Stimulated activated CD4-positive, alpha-beta T cell treated with anti-CD3 and anti-CD28 coated beads, Interleukin-12 subunit alpha, Interleukin-12 subunit beta, amount 100 ng/mL, for 24 hours (primary cell): ENCODE results near the gene TMED1.

Experiments used
- DNase-seq, 2 experiments: peaks; one replicate each; pipeline ENCODE4 v3.0.0-alpha.2; 2020; ENCODE audit warnings: low read depth in 2 of 2

Gene TMED1

DNA sequence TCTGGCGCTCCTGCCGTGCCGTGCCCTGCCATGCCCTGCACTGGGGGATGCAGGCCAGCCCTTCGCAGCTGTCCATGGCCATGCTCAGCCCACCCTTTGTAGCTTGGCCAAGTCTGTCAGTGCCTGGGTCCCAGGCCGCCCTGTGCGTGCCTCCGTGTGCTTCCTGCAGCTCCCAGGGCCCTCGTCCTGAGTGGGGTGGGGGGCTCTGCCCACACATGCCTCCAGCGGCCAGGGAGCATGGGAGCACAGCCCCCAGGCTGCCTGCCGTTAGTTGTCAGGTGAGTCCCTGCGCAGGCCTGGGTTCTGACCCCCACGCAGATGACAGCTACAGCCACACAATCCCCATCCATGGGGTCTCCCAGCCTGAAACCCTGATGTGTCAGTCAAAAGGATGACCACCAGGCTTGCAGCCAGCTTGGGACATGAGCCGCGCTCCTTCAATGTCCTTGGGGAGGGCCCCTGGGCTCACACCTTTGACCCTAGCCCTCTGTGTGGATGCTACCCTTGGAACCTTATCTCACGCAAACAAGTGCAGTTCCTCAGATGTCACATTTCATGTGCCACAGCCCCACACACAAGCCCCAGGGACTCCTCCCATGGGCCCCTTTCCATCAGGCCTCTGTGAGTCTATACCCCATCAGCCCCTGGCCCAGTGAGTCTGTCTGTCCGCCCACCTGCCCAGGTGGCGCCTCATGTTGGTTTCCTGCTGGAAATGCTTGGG is 24.5 kb downstream of the TMED1 start:
- DNase-seq = no peak

DNA sequence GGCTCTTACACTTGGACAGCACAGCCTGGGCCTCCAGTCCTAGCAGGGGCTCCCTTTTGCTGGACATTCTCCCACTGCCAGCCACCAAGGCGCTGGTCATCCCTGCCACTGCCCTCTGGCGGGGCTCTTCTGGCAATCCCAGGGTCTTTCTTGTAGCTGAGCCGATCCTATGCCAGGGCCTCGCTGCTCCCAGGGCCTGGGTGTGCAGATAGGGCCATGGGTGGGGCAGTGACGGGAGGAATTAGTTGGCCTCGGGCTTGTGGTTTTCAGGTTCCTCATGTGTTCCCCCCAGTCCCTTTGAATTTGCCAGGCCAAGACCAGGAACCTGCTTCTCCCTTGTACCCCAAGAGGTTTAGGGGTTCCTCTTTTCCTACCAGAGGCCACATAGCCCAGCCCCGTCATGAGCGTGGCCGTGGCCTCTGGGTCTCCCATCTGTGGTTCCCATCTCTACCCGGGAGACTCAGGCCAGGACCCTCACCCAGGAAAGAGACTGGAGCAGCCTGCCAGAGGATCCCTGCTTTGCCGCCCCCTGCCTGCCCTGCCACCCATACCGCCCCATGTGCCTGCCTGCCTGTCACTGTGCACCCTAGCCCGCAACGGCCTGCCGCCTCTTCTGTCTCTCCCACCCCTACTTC is 26.2 kb downstream of the TMED1 start:
- no peak for DNase-seq

DNA sequence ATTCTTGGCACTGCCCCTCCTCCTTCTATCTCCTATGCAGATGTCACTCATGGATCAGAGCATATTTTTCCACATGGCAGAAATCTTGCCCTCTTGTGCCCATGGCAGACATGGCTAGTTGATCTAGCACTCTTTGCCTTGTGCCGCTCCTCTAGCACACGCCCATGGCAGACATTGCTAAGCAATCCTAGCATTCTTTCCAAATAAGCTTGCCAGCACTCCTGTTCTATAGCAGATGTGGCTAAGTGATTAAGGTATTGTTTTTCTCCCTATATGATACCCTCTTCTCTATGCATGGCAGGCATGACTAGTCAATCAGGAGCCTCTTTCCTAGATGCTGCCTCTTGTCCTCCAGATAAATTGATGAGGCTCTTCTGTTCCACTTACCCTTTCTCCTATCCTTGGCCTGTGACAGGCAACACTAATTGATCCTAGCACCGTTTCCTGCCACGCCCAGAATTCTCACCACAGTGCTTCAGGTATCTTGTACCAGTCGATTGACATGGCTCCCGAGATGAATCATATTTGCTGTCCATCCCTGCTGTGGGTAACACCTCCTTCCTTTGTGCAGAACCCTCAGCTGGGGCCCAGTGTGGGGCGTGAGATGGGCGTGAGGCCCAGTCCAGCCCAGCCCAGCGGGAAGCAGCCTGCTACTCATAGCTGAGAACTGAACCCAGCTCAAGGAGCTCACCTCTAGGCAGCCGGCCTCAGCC is 26.9 kb downstream of the TMED1 start:
- no peak for DNase-seq

DNA sequence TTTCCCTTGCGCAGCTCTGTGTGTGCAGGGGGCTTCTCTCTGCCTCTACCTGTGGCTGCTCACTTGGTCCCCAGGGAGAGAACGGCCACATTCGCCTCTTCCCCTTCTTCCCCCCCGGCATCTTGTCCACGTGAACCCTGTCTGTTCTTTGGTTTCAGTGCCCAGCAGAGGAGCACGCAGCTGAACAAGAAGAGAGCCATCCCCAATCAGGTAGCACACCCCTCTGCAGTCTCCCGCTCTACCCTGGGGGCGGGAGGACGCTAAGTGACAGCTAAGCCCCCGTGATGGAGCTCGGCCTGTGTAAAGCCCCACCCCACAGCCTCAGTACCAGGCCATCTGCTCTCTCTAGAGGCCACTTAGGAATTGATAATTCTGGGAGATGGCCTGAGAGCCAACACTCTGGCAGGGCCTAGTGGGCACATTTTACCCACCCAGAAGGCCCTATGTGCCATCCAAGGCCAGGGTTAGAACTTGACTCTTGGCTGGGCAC is 30.2 kb downstream of the TMED1 start:
- DNase-seq = no peak

DNA sequence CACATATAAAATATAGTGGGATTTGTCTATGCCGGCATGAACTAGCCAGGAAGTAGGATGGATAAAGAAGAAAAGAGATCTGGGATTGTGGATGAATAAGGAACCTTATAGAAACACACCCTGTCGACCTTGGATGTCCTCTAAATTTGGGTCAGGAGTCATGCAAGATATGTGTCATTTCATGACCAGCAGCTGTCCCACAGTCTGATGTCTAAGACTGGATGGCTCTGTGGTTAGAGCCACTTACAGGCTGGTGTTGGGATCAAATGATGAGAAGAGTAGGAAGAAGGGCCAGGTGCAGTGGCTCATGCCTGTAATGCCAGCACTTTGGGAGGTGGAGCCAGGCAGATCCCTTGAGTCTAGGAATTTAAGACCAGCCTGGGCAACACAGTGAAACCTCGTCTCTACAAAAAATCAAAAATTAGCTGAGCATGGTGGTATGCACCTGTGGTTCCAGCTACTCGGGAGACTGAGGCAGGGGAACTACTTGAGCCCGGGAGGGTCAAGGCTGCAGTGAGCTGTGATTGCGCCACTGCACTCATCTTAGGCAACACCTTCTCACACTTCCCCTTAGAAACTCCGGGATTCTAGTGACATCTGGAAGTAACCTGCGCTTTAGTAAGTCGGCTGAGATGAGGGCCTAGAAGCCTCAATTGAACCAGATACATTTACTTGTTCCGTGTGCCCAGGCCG is 30.8 kb downstream of the TMED1 start:
- DNase-seq = no peak

DNA sequence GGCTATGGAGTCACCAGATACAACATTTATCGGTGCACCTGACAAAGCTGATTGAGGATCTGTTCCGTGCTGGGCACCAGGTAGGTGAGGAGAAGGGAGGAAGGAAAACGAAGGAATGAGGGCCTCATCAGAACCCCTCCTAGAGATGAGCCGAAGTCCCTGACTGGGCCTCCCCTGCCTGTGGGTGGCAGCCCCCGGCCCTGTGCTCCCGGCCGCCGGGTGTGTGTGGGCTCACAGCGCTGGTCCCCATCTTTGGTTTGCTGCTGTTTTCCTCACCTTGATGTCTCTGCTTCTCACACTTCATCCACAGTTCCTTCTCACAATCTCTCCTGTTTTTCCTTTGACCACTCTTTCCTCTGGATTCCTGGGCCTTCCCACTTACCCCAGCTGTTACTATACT is 32.8 kb downstream of the TMED1 start:
- DNase-seq = no peak

DNA sequence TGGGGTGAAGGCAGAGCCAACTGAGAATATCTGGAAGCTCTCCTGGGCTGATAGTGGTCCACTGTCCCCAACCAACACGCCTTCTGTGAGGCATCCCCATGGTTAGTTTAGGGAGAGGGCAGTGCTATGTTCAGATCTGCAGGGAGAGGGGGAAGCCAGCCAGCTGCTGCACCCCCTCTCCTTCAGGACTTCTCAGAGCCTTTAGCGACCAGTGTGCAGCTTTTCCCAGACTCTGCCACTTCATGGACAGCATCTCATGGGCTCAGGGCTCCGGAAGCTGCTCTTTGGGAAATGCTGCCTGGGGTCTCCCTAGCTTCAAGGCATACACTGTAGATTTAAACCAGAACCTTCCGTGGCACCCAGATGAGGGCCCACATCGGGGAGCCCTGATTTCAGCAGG is 33.5 kb downstream of the TMED1 start:
- no peak for DNase-seq

DNA sequence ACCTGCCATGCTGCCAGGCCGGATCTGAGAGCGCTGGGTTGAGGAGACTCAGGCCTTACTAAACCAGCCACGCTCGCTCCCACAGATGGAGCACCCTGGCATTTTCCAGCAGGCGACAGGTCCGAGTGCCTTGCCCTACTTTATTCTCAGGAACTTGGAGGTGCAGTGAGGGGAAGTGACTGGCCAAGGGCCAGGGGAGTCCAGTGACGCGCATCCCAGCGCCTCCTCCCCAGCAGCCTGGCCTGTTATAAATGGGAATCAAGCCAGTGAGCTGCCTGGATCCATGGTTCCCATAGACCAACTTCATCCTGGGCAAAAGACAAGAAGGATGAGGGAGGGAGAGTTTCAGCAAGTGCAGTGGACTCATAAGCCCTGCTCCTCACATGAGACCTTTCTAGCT is 35.5 kb downstream of the TMED1 start:
- no peak for DNase-seq

DNA sequence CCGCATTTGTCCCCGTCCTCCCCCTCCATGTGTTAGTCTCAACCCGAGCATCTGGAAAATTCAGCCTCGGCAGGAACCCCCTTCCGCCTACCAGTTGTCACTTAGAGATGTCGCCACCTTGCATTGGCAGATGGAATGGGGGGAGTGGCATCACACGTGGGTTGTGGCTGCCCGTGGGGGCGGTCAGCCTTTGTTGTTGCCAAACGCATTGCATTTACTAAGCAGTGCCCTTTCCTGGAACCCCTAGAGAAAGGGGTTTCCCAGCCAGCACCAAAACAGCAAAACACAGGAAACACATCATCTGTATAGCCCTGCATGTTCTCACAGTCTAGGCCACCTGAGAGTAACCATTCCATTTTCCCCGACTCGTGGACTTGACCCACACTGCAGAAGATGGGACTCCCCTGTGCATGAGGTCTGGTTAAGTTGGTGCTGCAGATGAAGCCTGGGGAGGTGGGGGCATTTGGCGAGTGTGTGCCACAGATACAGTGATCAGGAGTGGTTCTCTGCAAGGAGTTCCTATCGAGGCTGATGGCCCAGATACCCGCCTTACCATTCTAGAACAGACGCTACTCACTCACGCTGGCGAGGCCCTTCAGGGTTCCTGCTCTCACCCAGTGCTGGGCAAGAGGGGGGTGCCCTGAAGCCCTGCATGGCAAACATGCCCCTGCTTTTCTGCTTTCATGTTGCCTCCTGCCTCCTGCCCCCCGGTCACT is 38.3 kb downstream of the TMED1 start:
- DNase-seq = peak; percentile 72 to 84

DNA sequence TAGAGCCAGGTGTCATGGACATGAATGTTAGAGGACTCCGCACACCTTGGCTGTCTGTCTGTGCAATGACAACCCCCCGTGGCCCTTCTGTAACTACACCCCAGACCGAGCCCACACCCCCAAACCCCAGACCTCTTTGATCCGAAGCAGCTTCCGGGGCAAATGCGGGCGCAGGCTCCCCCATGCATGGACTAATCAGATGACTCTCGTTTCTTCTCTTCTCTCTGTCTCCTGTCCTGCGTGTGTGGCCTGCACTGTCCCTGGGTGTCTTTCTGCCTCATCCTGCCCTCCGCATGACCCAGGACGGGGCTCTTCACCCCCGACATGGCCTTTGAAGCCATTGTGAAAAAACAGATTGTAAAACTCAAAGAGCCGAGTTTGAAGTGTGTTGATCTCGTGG is 38.9 kb downstream of the TMED1 start:
- peak in 1 of 2 experiments; percentile 8 for DNase-seq

DNA sequence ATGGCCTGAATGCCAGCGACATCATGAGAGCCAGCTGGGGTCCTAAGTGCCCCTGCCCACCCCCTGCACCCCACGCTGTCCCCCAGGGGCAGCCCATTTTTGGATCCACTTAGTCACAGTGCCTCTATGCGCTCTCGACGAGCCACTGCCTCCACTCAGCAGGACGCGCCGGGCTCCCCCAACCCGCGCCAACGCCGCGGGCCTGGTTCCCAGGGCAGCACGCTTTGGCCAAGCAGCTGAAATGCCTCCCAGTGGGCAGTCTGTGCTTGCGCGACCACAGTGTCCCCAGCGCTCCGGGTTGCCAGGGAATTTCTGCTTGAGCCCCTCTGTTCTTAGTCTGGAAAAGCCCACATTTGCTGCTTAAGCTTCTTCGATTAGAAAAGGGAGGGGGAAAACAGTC is 39.4 kb downstream of the TMED1 start:
- DNase-seq = no peak

DNA sequence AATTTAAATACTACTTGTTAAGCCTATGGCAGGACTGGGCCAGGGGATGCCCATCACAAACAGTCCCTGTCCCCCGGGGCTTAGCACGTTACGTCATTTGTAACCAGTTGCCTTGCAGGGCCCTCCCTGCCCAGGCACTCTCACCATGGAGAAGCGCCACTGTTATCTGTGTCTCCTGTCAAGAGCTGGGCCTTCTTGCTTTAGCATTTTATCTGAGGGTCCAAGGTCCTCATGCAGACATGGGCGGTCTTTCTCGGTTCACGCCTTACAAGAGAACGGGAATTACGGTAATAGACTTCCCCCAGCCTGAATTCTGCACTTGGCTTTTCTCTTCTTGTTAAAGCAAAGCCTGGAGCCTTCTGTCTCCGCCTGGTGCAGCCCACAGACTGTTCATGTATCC is 46.1 kb downstream of the TMED1 start:
- DNase-seq = no peak

DNA sequence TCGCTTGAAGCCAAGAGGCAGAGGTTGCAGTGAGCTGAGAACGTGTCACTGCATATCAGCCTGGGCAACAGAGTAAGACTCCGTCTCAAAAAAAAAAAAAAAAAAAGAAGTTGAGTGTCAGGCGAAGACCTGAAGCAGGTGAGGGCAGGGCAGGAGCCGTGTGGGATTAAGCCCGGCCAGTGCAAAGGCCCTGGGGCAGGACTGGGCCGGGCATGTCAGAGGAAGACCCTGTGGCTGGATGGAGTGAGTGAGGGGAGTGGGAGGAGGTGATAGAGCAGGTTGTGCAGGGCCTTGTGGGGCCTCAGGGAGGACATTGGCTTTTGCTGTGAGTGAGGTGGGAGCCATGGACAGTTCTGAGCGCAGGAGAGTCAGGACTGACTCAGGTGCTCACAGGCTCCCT is 47.9 kb downstream of the TMED1 start:
- DNase-seq = no peak

DNA sequence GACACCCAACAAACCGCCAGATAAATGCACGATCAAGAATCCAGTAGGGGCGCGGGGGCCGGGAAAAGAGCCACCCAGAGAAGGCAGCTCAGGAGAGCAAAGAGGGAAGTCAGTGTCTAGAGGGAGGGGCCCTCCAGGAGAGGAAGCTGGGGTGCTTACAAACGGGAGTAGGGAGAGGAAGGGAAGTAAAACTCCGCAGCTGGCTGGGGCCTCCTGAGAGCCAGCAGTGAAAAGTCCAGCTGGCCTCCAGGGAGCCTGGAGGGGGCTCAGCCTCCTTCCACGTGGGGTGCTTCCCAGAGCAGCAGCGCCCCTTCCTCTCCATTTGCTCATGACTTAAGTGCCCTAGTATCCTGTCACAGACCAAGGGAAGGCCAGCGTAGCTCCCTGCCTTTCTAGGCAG is 51.8 kb downstream of the TMED1 start:
- no peak for DNase-seq

DNA sequence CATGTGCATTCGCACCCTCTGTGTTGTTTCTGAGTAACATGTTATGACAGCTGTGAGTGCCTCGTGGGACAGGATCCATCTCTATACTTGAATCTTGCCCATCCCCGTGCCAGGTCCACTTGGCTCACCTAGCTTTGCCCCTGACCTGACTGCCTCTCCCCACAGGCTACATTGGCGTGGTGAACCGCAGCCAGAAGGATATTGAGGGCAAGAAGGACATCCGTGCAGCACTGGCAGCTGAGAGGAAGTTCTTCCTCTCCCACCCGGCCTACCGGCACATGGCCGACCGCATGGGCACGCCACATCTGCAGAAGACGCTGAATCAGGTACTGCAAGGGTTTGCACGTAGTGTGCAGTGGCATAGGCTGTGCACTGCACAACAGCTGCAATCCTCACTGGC is 53.2 kb downstream of the TMED1 start:
- no peak for DNase-seq
